OCI-LY1 (cell line): ENCODE data around the gene NDUFA12.

Experiments used
- H2AFZ ChIP-seq: fragments of 200-600 bp; sonication (generic), shearing (Covaris generic); 2 replicates; pipeline ENCODE4 v1.6.0; 2014; ENCODE audit warnings: antibody characterized with exemption, mild to moderate bottlenecking, low read length
- H3F3A ChIP-seq: fragments of 200-600 bp; sonication (generic), shearing (Covaris generic); 2 replicates; pipeline ENCODE4 v1.6.0; 2014; ENCODE audit warnings: mild to moderate bottlenecking, antibody characterized with exemption, low read length, moderate library complexity; ENCODE audit not compliant: insufficient read depth
- H3K27ac ChIP-seq: fragments of 200-600 bp; sonication (generic); 2 replicates; pipeline ENCODE4 v1.5.1; 2014; ENCODE audit warnings: low read length, mixed run types, mild to moderate bottlenecking, low read depth; ENCODE audit not compliant: poor library complexity, severe bottlenecking
- H3K27me3 ChIP-seq: fragments of 200-600 bp; sonication (generic); 2 replicates; pipeline ENCODE4 v1.6.0; 2014; ENCODE audit warnings: antibody characterized with exemption, mild to moderate bottlenecking, low read length, moderate library complexity; ENCODE audit not compliant: insufficient read depth
- H3K36me3 ChIP-seq: fragments of 200-600 bp; sonication (generic); 2 replicates; pipeline ENCODE4 v1.6.1; 2014; ENCODE audit warnings: mild to moderate bottlenecking, antibody characterized with exemption, low read length, moderate library complexity, mixed read lengths; ENCODE audit not compliant: insufficient read depth
- H3K4me1 ChIP-seq: fragments of 200-600 bp; sonication (generic); 2 replicates; pipeline ENCODE4 v1.5.1; 2014; ENCODE audit warnings: mild to moderate bottlenecking, low read length, moderate library complexity; ENCODE audit not compliant: insufficient read depth, severe bottlenecking
- H3K4me2 ChIP-seq: fragments of 200-600 bp; sonication (generic), shearing (Covaris generic); 2 replicates; pipeline ENCODE4 v1.6.1; 2014; ENCODE audit warnings: low read length
- H3K4me3 ChIP-seq: fragments of 200-600 bp; sonication (generic); 2 replicates; pipeline ENCODE4 v1.5.1; 2014; ENCODE audit warnings: low read length, low read depth, mild to moderate bottlenecking, mixed read lengths; ENCODE audit not compliant: poor library complexity, severe bottlenecking
- H3K79me2 ChIP-seq: fragments of 200-600 bp; shearing (Covaris generic); 2 replicates; pipeline ENCODE4 v1.6.1; 2016; ENCODE audit warnings: mixed run types, low read length, mixed read lengths; ENCODE audit not compliant: insufficient read depth
- H3K9ac ChIP-seq: fragments of 200-600 bp; sonication (generic), shearing (Covaris generic); 2 replicates; pipeline ENCODE4 v1.6.1; 2014; ENCODE audit warnings: mild to moderate bottlenecking, low read length, mixed read lengths
- H3K9me2 ChIP-seq: fragments of 200-600 bp; sonication (generic), shearing (Covaris generic); 2 replicates; pipeline ENCODE4 v1.6.1; 2014; ENCODE audit warnings: low read depth, mild to moderate bottlenecking, low read length, mixed read lengths
- H3K9me3 ChIP-seq: fragments of 200-600 bp; shearing (Covaris generic); 2 replicates; pipeline ENCODE4 v1.6.1; 2014; ENCODE audit warnings: low read length, mixed read lengths
- H4K20me1 ChIP-seq: fragments of 200-600 bp; sonication (generic), shearing (Covaris generic); 2 replicates; pipeline ENCODE4 v1.6.0; 2016; ENCODE audit warnings: mild to moderate bottlenecking, low read length; ENCODE audit not compliant: insufficient read depth
- CTCF ChIP-seq: fragments of 200-600 bp; sonication (generic), shearing (Covaris generic); IDR thresholded peaks from 2 replicates; pipeline ENCODE4 v1.5.1; 2017; ENCODE audit warnings: mild to moderate bottlenecking, antibody characterized with exemption, low read length, moderate library complexity, mixed read lengths
- EZH2 ChIP-seq: fragments of 200-600 bp; sonication (generic), shearing (Covaris generic); IDR thresholded peaks from 2 replicates; pipeline ENCODE4 v1.8.0; 2017; ENCODE audit warnings: borderline replicate concordance, mixed run types, mild to moderate bottlenecking, antibody characterized with exemption, low read length, moderate library complexity, mixed read lengths

NDUFA12 gene

GRCh38 chr12:94977766-94978468 lies 25.6 kb downstream of the NDUFA12 start:
- Histone ChIP-seq H3K4me1 (peaks cover 6% of the 10 kb centered on the region), H3K36me3 (peaks cover 11% of the 10 kb centered on the region; the same call in 1 of the 2 replicates), H3K79me2 (no peaks in the 10 kb centered on the region), H3K27me3 (no peaks in the 10 kb centered on the region), H3K27ac (no peak overlapping the region), H2AFZ (no peak overlapping the region), H3K4me3 (no peak overlapping the region), H3F3A (no peaks in the 10 kb centered on the region), H3K9me3 (no peaks in the 10 kb centered on the region), H4K20me1 (no peaks in the 10 kb centered on the region), H3K9me2 (no peaks in the 10 kb centered on the region), H3K9ac (no peak overlapping the region), H3K4me2 (no peak overlapping the region)
- TF ChIP-seq EZH2: no peak
- no peak for TF ChIP-seq CTCF

DNA sequence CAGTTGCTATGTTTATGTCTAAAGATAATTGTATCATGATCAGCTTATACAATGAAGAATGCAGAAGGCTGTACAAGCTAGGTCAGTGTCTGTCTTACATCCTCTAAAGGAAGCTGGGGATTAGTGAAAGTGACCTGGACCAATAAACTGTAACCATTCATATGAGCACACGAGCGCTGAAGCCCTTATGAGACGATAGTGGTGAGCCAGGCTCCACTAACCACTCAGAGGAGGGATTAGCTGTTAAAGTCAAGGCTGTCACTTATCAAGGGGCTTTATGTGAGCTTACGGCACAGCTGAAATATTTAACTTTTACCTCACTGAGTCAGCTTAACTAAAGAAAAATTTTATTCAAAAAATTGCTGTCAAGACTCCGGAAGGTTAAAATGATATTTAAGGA lies 30.3 kb downstream of the NDUFA12 start:
- Histone ChIP-seq H3F3A (no peaks in the 10 kb centered on the region), H3K9me2 (no peaks in the 10 kb centered on the region), H3K4me3 (no peak overlapping the region)

GRCh38 chr12:94972795-94973194 lies 30.7 kb downstream of the NDUFA12 start:
- Histone ChIP-seq H3K36me3 (peaks cover 27% of the 10 kb centered on the region), H3K4me3 (no peak overlapping the region), H2AFZ (no peak overlapping the region), H3K9ac (no peak overlapping the region), H3K27ac (no peak overlapping the region), H3F3A (no peaks in the 10 kb centered on the region), H4K20me1 (no peaks in the 10 kb centered on the region), H3K4me2 (no peak overlapping the region), H3K9me2 (no peaks in the 10 kb centered on the region), H3K9me3 (no peaks in the 10 kb centered on the region), H3K79me2 (no peaks in the 10 kb centered on the region), H3K27me3 (no peaks in the 10 kb centered on the region), H3K4me1 (peaks cover 19% of the 10 kb centered on the region)
- TF ChIP-seq EZH2: no peak

More for the DNA sequence above, 30.3 kb downstream of the NDUFA12 start:
- Histone ChIP-seq H3K9me3 (no peaks in the 10 kb centered on the region), H2AFZ (no peak overlapping the region), H3K9ac (no peak overlapping the region), H3K27me3 (no peaks in the 10 kb centered on the region), H3K79me2 (no peaks in the 10 kb centered on the region), H3K4me1 (peaks cover 19% of the 10 kb centered on the region), H3K36me3 (peaks cover 27% of the 10 kb centered on the region), H3K27ac (no peak overlapping the region), H4K20me1 (no peaks in the 10 kb centered on the region), H3K4me2 (no peak overlapping the region)
- TF ChIP-seq CTCF (no peak), EZH2 (no peak)

GRCh38 chr12:94971923-94972322 lies 31.6 kb downstream of the NDUFA12 start:
- Histone ChIP-seq H4K20me1 (no peaks in the 10 kb centered on the region), H3K9me3 (no peaks in the 10 kb centered on the region), H3K9ac (no peak overlapping the region), H3K4me1 (peaks cover 19% of the 10 kb centered on the region), H3K9me2 (no peaks in the 10 kb centered on the region), H3K27me3 (no peaks in the 10 kb centered on the region), H3K36me3 (peaks cover 27% of the 10 kb centered on the region), H3K27ac (no peak overlapping the region), H3K4me3 (no peak overlapping the region), H2AFZ (no peak overlapping the region), H3K79me2 (no peaks in the 10 kb centered on the region), H3F3A (no peaks in the 10 kb centered on the region), H3K4me2 (no peak overlapping the region)
- TF ChIP-seq EZH2: no peak
- no peak for TF ChIP-seq CTCF
